ENCODE measurements around the gene WDR88. TPM values are rescaled to one million over a fixed set of nuclear protein-coding genes. Genes with fewer than 3 reads are reported as not detected.

WDR88 gene
- polyA plus RNA-seq, 2 of the 4 experiments (the other 2 are of a cell fraction): 0.04 TPM; not detected in 1

DNA sequence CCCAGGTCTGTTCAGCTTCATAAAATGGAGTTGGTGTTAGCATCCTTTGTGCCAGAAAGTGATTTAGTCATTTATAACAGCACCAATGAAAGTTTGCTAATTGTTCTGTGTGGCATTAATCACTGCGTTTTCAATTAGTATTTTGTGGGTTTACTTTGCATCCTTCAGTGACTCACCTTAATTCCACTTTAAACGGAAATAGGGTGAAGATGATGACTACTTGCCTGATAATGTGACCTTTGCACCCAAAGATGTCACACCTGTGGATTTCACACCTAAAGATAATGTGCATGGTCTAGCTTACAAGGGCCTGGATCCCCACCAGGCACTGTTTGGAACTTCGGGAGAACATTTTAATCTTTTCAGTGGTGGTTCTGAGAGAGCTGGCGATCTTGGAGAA, 35.9 kb upstream of the WDR88 start:
- no peak overlapping the region for H3K4me3 ChIP-seq
- H3K4me2 ChIP-seq: no peak overlapping the region
- peak; percentile 100 for FAIRE-seq
- H3K27ac ChIP-seq: no peak overlapping the region
- CTCF ChIA-PET: interaction anchor here (0.6 to 7.3 kb wide), 7 partner anchors 9 to 1332 kb away, joined by 3 to 51 read pairs (median 4); no protein-coding TSS in a partner anchor
- WGBS (ENCODE audit: missing lambda C conversion rate): 60% methylated on average over 4 of the region's 4 CpGs
- H3K4me1 ChIP-seq: peaks cover 29% of the 10 kb centered on the region
- DNase-seq (ENCODE audit: low read depth in 1 of 2, low spot score in 1 of 2): no peak
- H3K9me3 ChIP-seq: no peaks in the 10 kb centered on the region
- POLR2A ChIA-PET: no interaction called here
- ATAC-seq: no peak
- no peak for TF ChIP-seq FOSL2 (IDR thresholded peaks at IDR 0.05)
- TF ChIP-seq FOSL2 (CRISPR knock-in tag; IDR thresholded peaks at IDR 0.05): peak; percentile 52; the same call in 1 of the 2 replicates
- no peak for TF ChIP-seq HOXA7 (CRISPR knock-in tag; IDR thresholded peaks at IDR 0.05)

DNA sequence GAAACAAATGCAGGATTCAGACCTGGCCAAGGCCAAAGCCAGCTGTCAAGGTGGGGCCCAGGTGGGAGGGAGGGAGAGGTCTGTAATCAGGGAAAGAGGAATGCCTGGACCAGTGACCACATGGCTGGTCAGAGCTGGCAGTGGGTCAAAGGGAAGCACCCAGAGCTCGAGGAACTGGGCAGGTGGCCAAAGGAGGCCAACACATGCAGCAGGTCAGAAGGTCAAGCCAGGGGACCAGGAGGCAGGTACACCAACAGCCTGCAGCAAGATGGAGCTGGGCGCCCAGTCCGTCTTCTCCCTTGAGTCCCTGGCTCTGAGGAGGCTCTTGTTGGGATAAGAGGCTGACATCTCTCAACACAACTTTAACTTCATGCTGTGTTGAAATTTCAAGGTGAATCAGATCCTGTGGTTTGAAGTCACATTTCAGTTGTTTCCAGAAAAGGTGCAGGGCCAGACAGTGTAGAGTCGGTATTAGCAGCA, 33.8 kb upstream of the WDR88 start:
- Histone ChIP-seq H3K4me2 (peak overlapping the region; percentile 21), H3K27ac (peak overlapping the region in 1 of 2 experiments; percentile 35; a peak in 3 of 6 replicates)
- POLR2A ChIA-PET: interaction anchor here (1.0 kb wide), 1 partner anchor 127 kb away, joined by 3 read pairs; no protein-coding TSS in a partner anchor

More for the DNA sequence above, 33.8 kb upstream of the WDR88 start:
- WGBS (ENCODE audit: missing lambda C conversion rate): 58% methylated on average over 4 of the region's 4 CpGs
- DNase-seq (ENCODE audit: low read depth in 1 of 2, low spot score in 1 of 2) (peak in 1 of 2 experiments; percentile 40), ATAC-seq (peak; percentile 9 to 27; a peak in 3 of 6 replicates), FAIRE-seq (peak; percentile 81)
- Histone ChIP-seq H3K4me1 (peaks cover 36% of the 10 kb centered on the region), H3K4me3 (no peak overlapping the region), H3K9me3 (no peaks in the 10 kb centered on the region)
- CTCF ChIA-PET: interaction anchor here (0.6 to 7.3 kb wide), 5 partner anchors 16 to 122 kb away, joined by 3 to 51 read pairs (median 6); partner anchors contain the start of gene GPATCH1
- no peak for TF ChIP-seq NPAS2 (CRISPR knock-in tag; IDR thresholded peaks at IDR 0.05; ENCODE audit: borderline replicate concordance)
- TF ChIP-seq, protein P1, sequence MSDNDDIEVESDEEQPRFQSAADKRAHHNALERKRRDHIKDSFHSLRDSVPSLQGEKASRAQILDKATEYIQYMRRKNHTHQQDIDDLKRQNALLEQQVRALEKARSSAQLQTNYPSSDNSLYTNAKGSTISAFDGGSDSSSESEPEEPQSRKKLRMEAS (IDR thresholded peaks at IDR 0.05): no peak; the same call in 1 of the 2 replicates
- no peak for TF ChIP-seq HDAC2 (IDR thresholded peaks at IDR 0.05)
- no peak for TF ChIP-seq ESRRA (IDR thresholded peaks at IDR 0.05; ENCODE audit: borderline replicate concordance, low read length)
- no peak for TF ChIP-seq CHD2 (IDR thresholded peaks at IDR 0.05; ENCODE audit: low read length, partially characterized antibody)
- no peak for TF ChIP-seq POLR2A (IDR thresholded peaks at IDR 0.05; ENCODE audit: low read length)
- TF ChIP-seq NFE2L2 (conservative IDR thresholded peaks at IDR 0.05; ENCODE audit: low read length): no peak
- TF ChIP-seq, protein P2, sequence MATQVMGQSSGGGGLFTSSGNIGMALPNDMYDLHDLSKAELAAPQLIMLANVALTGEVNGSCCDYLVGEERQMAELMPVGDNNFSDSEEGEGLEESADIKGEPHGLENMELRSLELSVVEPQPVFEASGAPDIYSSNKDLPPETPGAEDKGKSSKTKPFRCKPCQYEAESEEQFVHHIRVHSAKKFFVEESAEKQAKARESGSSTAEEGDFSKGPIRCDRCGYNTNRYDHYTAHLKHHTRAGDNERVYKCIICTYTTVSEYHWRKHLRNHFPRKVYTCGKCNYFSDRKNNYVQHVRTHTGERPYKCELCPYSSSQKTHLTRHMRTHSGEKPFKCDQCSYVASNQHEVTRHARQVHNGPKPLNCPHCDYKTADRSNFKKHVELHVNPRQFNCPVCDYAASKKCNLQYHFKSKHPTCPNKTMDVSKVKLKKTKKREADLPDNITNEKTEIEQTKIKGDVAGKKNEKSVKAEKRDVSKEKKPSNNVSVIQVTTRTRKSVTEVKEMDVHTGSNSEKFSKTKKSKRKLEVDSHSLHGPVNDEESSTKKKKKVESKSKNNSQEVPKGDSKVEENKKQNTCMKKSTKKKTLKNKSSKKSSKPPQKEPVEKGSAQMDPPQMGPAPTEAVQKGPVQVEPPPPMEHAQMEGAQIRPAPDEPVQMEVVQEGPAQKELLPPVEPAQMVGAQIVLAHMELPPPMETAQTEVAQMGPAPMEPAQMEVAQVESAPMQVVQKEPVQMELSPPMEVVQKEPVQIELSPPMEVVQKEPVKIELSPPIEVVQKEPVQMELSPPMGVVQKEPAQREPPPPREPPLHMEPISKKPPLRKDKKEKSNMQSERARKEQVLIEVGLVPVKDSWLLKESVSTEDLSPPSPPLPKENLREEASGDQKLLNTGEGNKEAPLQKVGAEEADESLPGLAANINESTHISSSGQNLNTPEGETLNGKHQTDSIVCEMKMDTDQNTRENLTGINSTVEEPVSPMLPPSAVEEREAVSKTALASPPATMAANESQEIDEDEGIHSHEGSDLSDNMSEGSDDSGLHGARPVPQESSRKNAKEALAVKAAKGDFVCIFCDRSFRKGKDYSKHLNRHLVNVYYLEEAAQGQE (IDR thresholded peaks at IDR 0.05): no peak
- no peak for TF ChIP-seq POLR2AphosphoS2 (conservative IDR thresholded peaks at IDR 0.05; ENCODE audit: low read length)
- TF ChIP-seq MAFK (IDR thresholded peaks at IDR 0.05; ENCODE audit: partially characterized antibody): no peak
- TF ChIP-seq, protein P3, sequence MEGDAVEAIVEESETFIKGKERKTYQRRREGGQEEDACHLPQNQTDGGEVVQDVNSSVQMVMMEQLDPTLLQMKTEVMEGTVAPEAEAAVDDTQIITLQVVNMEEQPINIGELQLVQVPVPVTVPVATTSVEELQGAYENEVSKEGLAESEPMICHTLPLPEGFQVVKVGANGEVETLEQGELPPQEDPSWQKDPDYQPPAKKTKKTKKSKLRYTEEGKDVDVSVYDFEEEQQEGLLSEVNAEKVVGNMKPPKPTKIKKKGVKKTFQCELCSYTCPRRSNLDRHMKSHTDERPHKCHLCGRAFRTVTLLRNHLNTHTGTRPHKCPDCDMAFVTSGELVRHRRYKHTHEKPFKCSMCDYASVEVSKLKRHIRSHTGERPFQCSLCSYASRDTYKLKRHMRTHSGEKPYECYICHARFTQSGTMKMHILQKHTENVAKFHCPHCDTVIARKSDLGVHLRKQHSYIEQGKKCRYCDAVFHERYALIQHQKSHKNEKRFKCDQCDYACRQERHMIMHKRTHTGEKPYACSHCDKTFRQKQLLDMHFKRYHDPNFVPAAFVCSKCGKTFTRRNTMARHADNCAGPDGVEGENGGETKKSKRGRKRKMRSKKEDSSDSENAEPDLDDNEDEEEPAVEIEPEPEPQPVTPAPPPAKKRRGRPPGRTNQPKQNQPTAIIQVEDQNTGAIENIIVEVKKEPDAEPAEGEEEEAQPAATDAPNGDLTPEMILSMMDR (IDR thresholded peaks at IDR 0.05): no peak
- TF ChIP-seq RCOR1 (IDR thresholded peaks at IDR 0.05; ENCODE audit: low read depth, low read length): no peak
- no peak for TF ChIP-seq HOXA7 (CRISPR knock-in tag; IDR thresholded peaks at IDR 0.05)
- no peak for TF ChIP-seq GATA3 (IDR thresholded peaks at IDR 0.05; ENCODE audit: borderline replicate concordance)
- TF ChIP-seq ZSCAN20 (CRISPR knock-in tag; IDR thresholded peaks at IDR 0.05): no peak
- TF ChIP-seq RNF2 (IDR thresholded peaks at IDR 0.05; ENCODE audit: borderline replicate concordance, low read depth): no peak
- TF ChIP-seq ZNF302 (CRISPR knock-in tag; IDR thresholded peaks at IDR 0.05): no peak
- no peak for TF ChIP-seq KDM5A (IDR thresholded peaks at IDR 0.05)
- no peak for TF ChIP-seq HEYL (CRISPR knock-in tag; IDR thresholded peaks at IDR 0.05)
- no peak for TF ChIP-seq CEBPB (IDR thresholded peaks at IDR 0.05)

All from A549 (cell line).